Activated naive CD8-positive, alpha-beta T cell treated with anti-CD3 and anti-CD28 coated beads for 36 hours (primary cell): ENCODE measurements around the gene COL26A1. TPM values are rescaled to one million over a fixed set of nuclear protein-coding genes. Genes with fewer than 3 reads are reported as not detected.

ENCODE experiments used
- DNase-seq: peaks from one replicate; pipeline ENCODE4 v3.0.0; 2021
- H3K27ac Mint-ChIP-seq: one replicate; pipeline ENCODE4 v1.8.0; 2022; ENCODE audit warnings: mild to moderate bottlenecking, moderate library complexity, mixed read lengths
- H3K27me3 Mint-ChIP-seq: one replicate; pipeline ENCODE4 v1.8.0; 2022; ENCODE audit warnings: mild to moderate bottlenecking, mixed read lengths
- H3K36me3 Mint-ChIP-seq: one replicate; pipeline ENCODE4 v1.8.0; 2021; ENCODE audit warnings: mild to moderate bottlenecking, mixed read lengths
- H3K4me1 Mint-ChIP-seq: one replicate; pipeline ENCODE4 v1.8.0; 2021; ENCODE audit warnings: mixed read lengths
- H3K4me3 Mint-ChIP-seq: one replicate; pipeline ENCODE4 v1.8.0; 2022; ENCODE audit warnings: mild to moderate bottlenecking, moderate library complexity, mixed read lengths
- H3K9me3 Mint-ChIP-seq: one replicate; pipeline ENCODE4 v1.8.0; 2022; ENCODE audit warnings: mixed read lengths
- total RNA-seq, 2 experiments: library from RNA; stranded (reverse); gene quantifications; one replicate each; pipeline ENCODE4 v1.2.3, GENCODE V29; 2021

The COL26A1 gene
- total RNA-seq, 2 experiments from 2014 or later = not detected

DNA sequence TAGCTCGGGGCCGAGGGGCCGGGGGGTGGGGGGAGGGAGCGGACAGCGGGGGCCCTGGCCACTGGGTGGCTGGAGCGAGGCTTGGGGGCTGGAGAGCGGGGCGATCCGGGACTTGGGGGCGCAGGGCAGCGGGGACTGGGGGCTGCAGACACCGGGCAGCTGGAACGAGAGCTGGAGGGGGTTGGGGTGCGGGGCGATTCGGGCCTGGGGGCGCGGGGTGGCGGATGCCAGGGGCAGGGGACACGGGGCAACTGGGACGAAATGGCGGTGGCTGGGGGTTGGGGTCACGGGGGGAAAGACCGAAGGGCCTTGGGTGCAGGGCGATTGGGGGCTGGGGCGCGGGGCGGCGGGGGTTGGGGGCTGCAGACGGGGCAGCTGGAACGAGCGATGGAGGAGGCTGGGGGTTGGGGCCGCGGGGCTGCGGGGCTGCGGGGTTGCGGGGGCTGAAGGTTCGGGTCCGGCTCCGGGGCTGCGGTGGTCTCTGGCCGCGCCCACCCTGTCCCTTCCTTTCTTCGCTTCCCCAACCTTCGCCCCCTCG is 590 bp downstream of the COL26A1 start:
- Mint-ChIP-seq H3K27ac (no peak overlapping the region), H3K9me3 (no peaks in the 10 kb centered on the region), H3K36me3 (no peaks in the 10 kb centered on the region), H3K4me3 (no peak overlapping the region), H3K4me1 (peaks cover 5% of the 10 kb centered on the region), H3K27me3 (peaks cover 17% of the 10 kb centered on the region)
- DNase-seq = no peak

DNA sequence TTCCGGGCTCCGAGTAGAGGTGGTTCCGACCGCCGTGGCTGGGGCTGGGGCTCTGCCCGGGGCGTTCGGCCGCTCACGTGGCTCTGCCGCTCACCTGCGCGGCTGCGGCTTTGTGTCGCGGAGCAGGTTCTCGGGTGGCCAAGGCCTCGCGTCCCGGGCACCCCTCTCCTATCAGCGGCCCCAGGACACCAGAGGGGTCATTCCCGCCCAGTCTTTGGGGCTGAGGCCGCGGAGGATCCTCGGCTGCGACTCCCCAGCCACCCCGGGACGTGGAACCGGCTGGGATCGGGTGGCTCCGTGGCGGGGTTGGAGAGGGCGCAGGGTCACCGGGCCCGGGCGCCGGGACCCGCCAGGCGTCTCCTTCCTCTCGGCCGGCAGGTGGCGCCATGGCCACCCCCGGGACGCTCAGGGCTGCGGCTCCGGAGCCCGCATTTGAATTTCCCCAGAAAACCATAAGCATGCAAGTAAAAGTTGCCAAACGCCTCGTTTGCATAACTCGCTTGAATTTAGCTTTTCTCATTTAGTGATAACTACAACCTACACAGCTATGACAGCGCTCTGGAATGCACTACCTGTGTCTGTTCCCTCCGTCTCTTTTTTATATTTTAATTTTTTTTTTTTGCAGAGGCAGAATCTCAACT is 1.2 kb downstream of the COL26A1 start:
- peaks cover 17% of the 10 kb centered on the region for H3K27me3 Mint-ChIP-seq
- H3K27ac Mint-ChIP-seq = no peak overlapping the region
- peak; percentile 73 for DNase-seq
- peak overlapping the region; percentile 7 for H3K4me3 Mint-ChIP-seq
- H3K36me3 Mint-ChIP-seq = no peaks in the 10 kb centered on the region
- peaks cover 5% of the 10 kb centered on the region for H3K4me1 Mint-ChIP-seq
- H3K9me3 Mint-ChIP-seq = no peaks in the 10 kb centered on the region

DNA sequence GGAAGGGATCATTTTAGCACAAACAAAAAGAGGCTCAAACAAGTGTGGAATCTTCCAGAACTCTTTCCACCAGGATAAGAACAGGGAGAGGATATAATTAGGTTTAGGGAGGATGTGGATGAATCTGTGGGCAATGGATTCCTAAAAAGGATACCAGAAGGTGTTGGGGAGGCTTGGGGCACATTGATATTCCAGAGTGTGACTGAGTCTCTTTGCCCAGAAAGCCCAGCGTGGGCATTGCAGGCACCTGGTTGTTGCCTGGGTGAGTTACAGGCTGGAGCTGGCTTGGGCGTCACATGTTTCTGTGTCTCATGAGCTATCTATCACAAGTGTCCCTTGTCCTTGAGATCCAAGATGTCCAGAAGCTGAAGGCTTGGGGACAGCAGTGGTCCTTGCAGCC is 3.3 kb downstream of the COL26A1 start:
- no peak for DNase-seq
- no peaks in the 10 kb centered on the region for H3K9me3 Mint-ChIP-seq
- no peak overlapping the region for H3K4me3 Mint-ChIP-seq
- no peaks in the 10 kb centered on the region for H3K36me3 Mint-ChIP-seq
- H3K27ac Mint-ChIP-seq = no peak overlapping the region
- H3K27me3 Mint-ChIP-seq = peaks cover 12% of the 10 kb centered on the region
- H3K4me1 Mint-ChIP-seq = peaks cover 11% of the 10 kb centered on the region

DNA sequence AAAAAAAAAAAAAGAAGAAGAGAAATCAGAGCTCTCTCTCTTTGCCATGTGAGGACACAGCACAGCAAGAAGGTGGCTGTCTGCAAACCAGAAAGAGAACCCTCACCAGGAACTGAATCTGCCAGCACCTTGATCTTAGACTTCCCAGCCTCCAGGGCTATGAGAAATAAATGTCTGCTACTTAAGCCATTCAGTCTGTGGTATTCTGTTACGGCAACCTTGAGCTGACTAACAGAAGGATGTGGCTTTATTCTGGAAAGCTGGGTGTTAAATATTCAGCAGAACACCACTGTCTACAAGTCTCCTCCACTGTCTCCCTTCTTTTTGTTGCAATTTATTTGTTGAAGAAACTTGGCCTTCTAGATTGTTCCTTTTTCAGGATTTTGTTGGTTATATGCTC is 5.0 kb downstream of the COL26A1 start:
- no peak overlapping the region for H3K4me3 Mint-ChIP-seq

DNA sequence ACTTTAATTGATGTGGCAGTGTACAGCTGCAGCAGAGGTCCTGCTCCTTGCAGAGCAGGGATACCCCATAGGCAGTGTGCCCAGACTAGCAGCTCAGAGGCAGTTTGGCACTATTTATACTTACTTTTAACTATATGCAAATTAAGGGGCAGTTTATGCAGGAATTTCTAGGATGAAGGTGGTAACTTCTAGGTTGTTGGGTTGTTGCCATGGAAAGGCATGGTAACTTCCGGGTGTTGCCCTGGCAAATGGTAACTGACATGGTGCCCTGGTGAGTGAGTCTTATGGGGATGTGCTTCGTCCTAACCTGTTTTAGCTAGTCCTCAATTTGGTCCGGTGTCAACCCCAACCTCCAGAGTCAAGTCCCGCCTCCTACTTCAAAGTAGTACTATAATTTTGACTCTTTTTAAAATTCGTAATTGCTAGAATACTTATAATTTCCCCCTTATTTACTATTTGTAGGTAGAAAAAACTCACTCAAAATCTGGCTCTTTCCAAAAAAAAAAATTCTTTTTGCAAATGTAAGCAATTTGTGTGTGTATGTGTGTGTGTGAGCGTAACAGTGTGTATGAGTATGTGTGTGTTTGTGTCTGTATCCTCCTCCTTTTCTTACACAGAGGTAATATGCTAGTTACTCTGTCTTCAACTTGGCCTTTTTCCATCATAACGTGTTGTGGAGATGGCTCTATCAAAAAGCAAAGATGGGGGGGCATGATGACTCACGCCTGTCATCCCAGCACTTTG is 5.9 kb downstream of the COL26A1 start:
- Mint-ChIP-seq H3K4me1 (peaks cover 7% of the 10 kb centered on the region), H3K36me3 (no peaks in the 10 kb centered on the region), H3K9me3 (no peaks in the 10 kb centered on the region), H3K27me3 (peaks cover 3% of the 10 kb centered on the region), H3K4me3 (no peak overlapping the region), H3K27ac (no peak overlapping the region)
- DNase-seq = no peak

More for the DNA sequence above, 5.0 kb downstream of the COL26A1 start:
- DNase-seq = no peak
- no peak overlapping the region for H3K27ac Mint-ChIP-seq
- no peaks in the 10 kb centered on the region for H3K9me3 Mint-ChIP-seq
- H3K36me3 Mint-ChIP-seq = no peaks in the 10 kb centered on the region
- H3K27me3 Mint-ChIP-seq = peaks cover 5% of the 10 kb centered on the region
- peaks cover 7% of the 10 kb centered on the region for H3K4me1 Mint-ChIP-seq

DNA sequence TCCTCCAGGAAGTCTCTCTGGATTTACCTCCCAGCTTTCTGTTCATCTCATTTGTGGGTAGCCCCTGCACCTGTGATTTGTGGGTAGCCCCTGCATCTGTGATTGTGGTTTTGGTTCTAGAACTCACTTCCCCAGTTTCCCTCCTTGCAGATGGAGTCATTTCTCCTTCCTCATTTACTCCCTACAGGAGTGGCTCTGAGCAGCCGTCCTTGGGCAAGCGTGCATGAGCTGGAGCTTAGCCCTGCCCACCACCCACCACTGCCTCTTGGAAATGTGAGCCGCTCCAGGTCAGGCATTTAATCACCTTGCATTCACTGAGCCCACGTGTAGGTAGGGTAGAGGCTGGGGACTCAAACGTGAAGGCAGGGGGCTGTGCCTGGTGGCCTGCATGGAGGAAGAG is 8.2 kb downstream of the COL26A1 start:
- Mint-ChIP-seq H3K27me3 (peaks cover 3% of the 10 kb centered on the region), H3K4me3 (no peak overlapping the region), H3K27ac (no peak overlapping the region), H3K9me3 (no peaks in the 10 kb centered on the region), H3K36me3 (no peaks in the 10 kb centered on the region), H3K4me1 (peaks cover 6% of the 10 kb centered on the region)
- DNase-seq = no peak

DNA sequence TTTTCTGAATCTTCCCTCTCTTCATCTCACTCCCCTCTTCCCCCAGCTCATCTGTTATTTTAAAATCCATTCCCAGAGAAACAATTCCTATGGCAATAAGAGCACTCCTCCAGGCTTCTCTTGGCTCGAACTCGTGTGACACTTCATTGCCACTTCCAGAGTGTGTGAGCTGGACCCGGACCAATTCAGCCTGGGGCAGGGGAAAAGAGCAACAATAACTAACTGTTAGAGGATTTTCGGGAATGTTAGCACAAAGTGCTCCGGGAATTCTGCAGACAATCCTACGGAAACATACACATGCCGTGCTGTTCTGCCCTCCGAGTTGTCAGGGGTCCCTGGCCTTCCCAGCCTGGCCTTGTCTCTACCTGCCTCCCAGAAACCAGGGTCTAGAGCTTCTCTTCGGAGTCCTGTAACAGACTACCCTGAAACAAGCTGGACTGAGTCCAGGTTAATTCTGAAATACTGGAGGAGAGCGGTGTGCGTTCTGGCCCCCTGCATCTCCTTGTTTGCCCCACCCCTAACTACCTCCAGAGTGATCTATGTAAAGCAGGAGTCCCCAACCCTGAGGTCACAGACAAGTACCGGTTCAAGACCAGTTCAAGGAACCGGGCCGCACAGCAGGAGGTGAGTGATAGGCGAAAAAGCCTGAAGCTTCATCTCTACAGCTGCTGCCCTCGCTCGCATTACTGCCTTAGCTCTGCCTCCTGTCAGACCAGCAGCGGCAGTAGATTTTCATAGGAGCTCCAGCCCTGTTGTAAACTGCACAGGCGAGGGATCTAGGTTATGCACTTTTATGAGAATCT is 11.3 kb downstream of the COL26A1 start:
- H3K27me3 Mint-ChIP-seq = peaks cover 3% of the 10 kb centered on the region
- no peaks in the 10 kb centered on the region for H3K36me3 Mint-ChIP-seq
- DNase-seq = no peak
- no peaks in the 10 kb centered on the region for H3K9me3 Mint-ChIP-seq
- no peak overlapping the region for H3K4me3 Mint-ChIP-seq
- H3K4me1 Mint-ChIP-seq = peaks cover 6% of the 10 kb centered on the region
- no peak overlapping the region for H3K27ac Mint-ChIP-seq

DNA sequence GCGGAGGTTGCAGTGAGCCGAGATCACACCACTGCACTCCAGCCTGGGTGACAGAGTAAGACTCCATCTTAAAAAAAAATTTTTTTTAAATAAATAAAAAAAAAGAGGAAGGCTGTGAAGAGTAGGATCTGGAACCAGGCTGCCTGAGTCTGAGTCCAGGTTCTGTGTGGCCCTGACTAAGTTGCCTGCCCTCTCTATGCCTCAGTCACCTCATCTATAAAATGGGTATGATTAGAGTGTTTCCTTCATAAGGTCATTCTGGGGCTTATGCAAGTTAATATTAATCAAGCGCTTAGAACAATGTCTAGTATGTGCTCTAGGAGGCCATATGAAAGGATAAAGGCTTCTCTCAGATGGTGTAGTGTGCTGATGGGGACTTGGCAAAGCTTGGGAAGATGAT is 12.3 kb downstream of the COL26A1 start:
- peaks cover 6% of the 10 kb centered on the region for H3K4me1 Mint-ChIP-seq
- H3K36me3 Mint-ChIP-seq = no peaks in the 10 kb centered on the region
- H3K9me3 Mint-ChIP-seq = no peaks in the 10 kb centered on the region
- H3K4me3 Mint-ChIP-seq = no peak overlapping the region
- H3K27ac Mint-ChIP-seq = no peak overlapping the region
- peaks cover 3% of the 10 kb centered on the region for H3K27me3 Mint-ChIP-seq
- no peak for DNase-seq

DNA sequence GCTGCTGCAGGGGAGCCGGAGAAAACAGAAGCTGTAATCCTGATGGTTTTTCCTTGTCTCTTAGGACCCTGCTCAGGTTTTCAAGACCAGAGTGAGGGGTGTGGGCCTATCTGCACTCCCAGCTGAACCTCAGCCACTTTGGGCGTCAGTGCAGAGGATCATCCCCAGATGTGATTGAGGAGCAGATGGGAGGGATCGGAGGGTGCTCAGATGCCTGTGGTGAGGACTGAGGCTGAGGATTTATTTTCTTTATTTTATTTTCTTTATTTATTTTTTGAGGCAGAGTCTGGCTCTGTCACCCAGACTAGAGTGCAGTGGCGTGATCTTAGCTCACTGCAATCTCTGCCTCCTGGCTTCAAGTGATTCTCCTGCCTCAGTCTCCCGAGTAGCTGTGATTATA is 13.9 kb downstream of the COL26A1 start:
- no peak overlapping the region for H3K4me3 Mint-ChIP-seq
- no peak for DNase-seq
- H3K27me3 Mint-ChIP-seq = peaks cover 3% of the 10 kb centered on the region
- no peaks in the 10 kb centered on the region for H3K4me1 Mint-ChIP-seq
- H3K27ac Mint-ChIP-seq = no peak overlapping the region
- no peaks in the 10 kb centered on the region for H3K36me3 Mint-ChIP-seq
- no peaks in the 10 kb centered on the region for H3K9me3 Mint-ChIP-seq

DNA sequence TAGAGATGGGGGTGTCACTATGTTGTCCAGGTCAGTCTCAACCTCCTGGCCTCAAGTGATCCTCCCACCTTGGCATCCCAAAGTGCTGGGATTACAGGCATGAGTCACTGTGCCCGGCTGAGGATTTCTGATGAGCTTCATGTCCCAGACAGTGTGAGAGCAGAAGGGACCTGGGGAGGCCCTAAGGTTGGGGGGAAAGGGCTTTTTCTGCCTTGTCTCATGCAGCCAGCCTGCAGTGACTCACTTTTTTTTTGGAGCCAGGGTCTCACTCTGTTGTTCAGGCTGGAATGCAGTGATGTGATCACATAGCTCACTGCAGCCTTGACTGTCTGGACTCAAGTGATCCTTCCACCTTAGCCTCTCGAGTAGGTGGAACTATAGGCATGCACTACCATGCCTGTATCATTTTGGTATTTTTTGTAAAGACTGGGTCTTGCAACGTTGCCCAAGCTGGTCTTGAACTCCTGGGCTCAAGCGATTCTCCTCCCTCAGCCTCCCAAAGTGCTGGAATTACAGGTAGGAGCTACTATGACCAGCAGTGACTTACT is 14.6 kb downstream of the COL26A1 start:
- no peak for DNase-seq
- no peak overlapping the region for H3K4me3 Mint-ChIP-seq
- H3K36me3 Mint-ChIP-seq = no peaks in the 10 kb centered on the region
- H3K27me3 Mint-ChIP-seq = peaks cover 3% of the 10 kb centered on the region
- no peak overlapping the region for H3K27ac Mint-ChIP-seq
- no peaks in the 10 kb centered on the region for H3K4me1 Mint-ChIP-seq
- H3K9me3 Mint-ChIP-seq = peaks cover 1% of the 10 kb centered on the region

DNA sequence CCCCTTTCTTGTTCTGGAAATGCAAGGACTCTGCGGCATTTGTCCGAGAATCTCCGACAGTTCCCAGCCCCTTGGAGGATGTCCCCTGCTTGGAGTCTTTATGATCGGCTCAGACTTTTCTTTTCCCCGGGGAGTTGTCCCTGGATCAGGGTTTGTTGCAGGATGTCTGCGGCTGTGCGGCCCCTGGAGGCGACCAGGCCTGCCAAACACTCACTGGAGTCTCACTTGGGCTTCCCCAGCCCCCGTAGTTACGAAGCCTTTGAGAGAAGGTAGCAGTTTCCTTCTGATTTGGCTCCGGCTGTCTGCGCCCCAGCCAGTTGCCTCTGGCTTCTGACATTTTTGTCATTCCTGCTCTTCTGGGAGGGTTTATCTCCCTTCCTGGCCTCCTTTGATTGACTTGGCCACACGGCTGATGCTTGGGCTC is 16.1 kb downstream of the COL26A1 start:
- Mint-ChIP-seq H3K4me1 (no peaks in the 10 kb centered on the region), H3K27ac (no peak overlapping the region), H3K9me3 (peaks cover 1% of the 10 kb centered on the region), H3K36me3 (no peaks in the 10 kb centered on the region), H3K27me3 (no peaks in the 10 kb centered on the region), H3K4me3 (no peak overlapping the region)
- DNase-seq = no peak

DNA sequence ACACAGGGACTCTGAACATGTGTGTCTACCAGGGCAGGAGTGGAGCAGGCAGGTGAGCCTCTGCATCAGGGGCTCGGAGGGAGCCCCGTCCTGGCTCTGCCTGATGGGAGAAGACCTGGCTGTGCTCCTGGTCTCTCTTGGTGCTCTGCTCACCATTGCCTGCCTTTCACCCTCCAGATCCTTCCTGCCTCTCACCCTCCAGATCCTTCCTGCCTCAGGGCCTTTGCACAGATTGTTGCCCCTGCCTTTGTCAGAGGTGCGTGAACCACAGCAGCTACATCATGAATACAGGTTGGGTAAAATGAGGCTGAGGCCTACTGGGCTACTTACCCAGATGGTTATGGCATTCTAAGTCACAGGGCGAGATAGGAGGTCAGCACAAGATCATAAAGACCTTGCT is 16.6 kb downstream of the COL26A1 start:
- no peak for DNase-seq
- Mint-ChIP-seq H3K27ac (no peak overlapping the region), H3K4me3 (no peak overlapping the region), H3K9me3 (peaks cover 1% of the 10 kb centered on the region), H3K36me3 (no peaks in the 10 kb centered on the region), H3K4me1 (no peaks in the 10 kb centered on the region), H3K27me3 (no peaks in the 10 kb centered on the region)

DNA sequence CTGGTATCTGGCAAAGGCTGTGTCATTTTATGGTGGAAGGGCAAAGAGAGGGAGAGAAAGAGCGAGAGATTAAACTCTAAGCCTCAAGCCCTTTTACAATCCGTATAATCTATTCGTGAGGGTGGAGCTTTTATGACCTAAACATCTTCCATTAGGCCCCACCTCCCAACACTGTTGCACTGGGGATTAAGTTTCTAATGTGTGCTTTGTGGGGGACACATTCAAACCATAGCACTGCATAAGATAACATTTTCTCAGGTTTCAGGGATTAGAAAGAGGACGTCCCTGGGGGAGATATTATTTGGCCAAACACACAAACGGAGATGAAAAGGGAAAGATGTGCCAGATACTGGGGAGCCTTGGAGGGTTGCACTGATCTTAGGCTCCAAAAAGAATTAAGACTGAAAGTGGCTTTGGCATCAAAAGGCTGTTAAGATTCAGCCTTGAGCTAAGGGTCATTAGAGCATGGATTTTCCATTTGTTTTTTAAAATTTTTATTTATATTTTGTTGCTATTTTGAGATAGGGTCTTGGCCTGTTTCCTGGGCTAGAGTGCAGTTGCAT is 19.0 kb downstream of the COL26A1 start:
- H3K4me1 Mint-ChIP-seq = peaks cover 3% of the 10 kb centered on the region
- H3K27ac Mint-ChIP-seq = no peak overlapping the region
- H3K4me3 Mint-ChIP-seq = no peak overlapping the region
- no peak for DNase-seq
- no peaks in the 10 kb centered on the region for H3K27me3 Mint-ChIP-seq
- peaks cover 1% of the 10 kb centered on the region for H3K9me3 Mint-ChIP-seq
- no peaks in the 10 kb centered on the region for H3K36me3 Mint-ChIP-seq

DNA sequence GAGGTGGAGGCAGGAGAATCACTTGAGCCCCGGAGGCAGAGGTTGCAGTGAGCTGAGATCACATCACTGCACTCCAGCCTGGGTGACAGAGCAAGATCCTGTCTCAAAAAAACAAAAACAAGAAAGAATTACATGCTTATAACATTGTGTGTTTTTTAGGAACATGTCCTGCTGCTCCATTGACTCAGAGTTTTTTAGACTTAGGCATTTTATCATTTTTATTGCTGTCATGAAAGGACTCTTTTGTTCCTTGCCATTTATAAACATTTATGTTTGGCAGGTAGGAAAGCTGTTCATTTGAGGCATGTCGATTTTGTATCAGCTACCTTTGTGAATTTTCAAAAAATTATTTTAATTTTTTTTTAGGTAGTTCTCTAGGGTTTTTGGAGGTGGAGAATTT is 20.3 kb downstream of the COL26A1 start:
- no peak for DNase-seq
- Mint-ChIP-seq H3K4me1 (peaks cover 9% of the 10 kb centered on the region), H3K36me3 (no peaks in the 10 kb centered on the region), H3K27me3 (no peaks in the 10 kb centered on the region), H3K27ac (no peak overlapping the region), H3K9me3 (peaks cover 1% of the 10 kb centered on the region), H3K4me3 (no peak overlapping the region)

DNA sequence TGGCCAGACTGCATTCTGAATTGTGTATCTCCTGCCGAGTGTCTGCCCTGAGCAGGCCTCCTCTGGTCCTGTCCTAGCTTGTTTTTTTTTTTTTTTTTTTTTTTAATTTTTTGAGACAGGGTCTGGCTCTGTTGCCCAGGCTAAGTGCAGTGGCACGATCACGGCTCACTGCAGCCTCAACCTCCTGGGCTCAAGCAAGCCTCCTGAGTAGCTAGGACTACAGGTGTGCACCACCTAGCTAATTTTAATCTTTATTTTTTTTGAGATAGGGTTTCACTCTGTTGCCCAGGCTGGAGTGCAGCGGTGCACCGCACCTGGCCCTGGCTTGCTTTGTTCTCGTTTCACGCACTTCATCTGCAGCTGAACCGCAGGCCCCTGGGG is 23.5 kb downstream of the COL26A1 start:
- peaks cover 1% of the 10 kb centered on the region for H3K9me3 Mint-ChIP-seq
- H3K4me3 Mint-ChIP-seq = no peak overlapping the region
- H3K36me3 Mint-ChIP-seq = no peaks in the 10 kb centered on the region
- H3K4me1 Mint-ChIP-seq = peaks cover 18% of the 10 kb centered on the region
- no peak for DNase-seq
- H3K27me3 Mint-ChIP-seq = no peaks in the 10 kb centered on the region
- H3K27ac Mint-ChIP-seq = no peak overlapping the region
